DND-41 (cell line): ENCODE data around the gene PPP1R13L.
"Not testable (repeated sequence)": the region's sequence is repeated elsewhere in the genome, so short reads cannot be mapped to it uniquely, and the experiment has no call there.

ENCODE experiments used
- CTCF ChIP-seq: IDR thresholded peaks from 2 replicates; pipeline ENCODE4 v1.5.1; 2012; ENCODE audit warnings: borderline replicate concordance, low read length, moderate library complexity, mild to moderate bottlenecking; ENCODE audit not compliant: poor library complexity, severe bottlenecking; ENCODE audit errors: extremely low read depth
- EZH2 ChIP-seq: IDR thresholded peaks from 3 replicates; pipeline ENCODE4 v1.6.1; 2012; ENCODE audit warnings: borderline replicate concordance, low read depth, mild to moderate bottlenecking, moderate library complexity, low read length, inconsistent platforms; ENCODE audit not compliant: severe bottlenecking

- TF ChIP-seq CTCF, EZH2: not testable (repeated sequence)
Measured at GRCh38 chr19:45334881-45335280, 70.0 kb downstream of the PPP1R13L start.
